NCI-H446 treated with DMSO at 0.1 percent for 48 hours (cell line): ENCODE results near the gene TCAP.

Source experiments
- DNase-seq: peaks from one replicate; lab custom pipeline; 2025; lab: John Stamatoyannopoulos, UW

Gene TCAP, protein sequence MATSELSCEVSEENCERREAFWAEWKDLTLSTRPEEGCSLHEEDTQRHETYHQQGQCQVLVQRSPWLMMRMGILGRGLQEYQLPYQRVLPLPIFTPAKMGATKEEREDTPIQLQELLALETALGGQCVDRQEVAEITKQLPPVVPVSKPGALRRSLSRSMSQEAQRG

DNA sequence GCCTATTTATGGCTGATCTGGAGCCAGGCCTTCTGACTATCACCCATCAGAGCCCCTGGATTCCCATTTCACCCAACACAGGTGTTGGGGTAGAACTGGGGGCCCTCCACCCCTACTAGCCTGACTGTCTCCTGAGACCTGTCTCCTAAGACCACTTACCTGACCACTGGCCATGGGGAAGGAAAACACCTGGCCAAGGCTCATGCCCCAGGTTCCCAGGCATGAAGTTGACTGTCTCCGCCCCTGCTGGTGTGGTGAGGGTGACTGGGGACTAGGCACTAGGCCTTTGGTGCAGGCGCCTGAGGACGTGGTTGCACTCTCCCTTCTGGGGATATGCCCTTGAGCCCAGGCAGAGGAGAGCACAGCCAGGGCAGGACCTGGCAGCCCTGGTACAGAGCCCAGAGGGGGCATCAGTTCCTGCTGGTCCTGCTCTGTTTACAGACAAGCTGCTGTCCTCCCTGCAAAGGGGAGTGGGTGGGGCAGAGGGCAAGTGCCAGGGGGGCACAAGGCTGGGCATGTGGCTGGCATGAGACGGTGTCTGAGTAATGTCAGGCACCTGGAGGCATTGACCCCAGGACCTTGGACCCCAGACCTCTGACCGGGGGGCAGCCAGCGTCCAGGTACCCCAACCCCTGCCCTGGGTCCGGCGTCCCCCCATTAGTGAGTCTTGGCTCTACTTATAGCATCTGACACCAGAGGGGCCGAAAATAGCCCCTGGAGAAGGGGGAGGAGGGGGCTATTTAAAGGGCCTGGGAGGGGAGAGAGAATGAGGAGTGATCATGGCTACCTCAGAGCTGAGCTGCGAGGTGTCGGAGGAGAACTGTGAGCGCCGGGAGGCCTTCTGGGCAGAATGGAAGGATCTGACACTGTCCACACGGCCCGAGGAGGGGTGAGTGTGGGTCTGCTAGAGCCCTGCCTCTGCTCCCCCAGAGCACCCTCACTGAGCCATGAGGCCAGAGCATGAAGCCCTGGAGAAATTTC, at the start of gene TCAP:
TCAP (plus strand) TSS at position 769 of the 981 bp plus-strand sequence; CDS start at position 780, 11 bp downstream.
- no peak for DNase-seq

DNA sequence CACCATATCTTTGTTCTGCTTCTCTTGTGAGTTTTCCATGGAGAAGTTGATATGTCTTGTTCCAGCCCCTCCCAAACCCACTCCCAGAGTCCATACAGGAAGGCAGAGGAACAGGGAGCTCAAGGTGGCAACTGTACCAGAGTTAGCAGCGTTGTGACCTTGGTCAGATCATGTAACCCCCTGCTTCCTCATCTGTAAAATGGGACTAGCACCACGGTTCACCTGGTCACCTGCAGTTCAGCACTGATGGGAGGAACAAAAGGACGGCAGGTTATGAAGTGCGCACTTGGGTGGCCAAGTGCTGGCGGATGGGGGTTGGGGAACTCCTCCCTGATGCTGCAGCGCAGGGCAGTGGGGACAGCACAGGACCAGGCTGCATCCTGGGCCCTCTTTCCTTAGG, 49.7 kb upstream of the TCAP start:
- DNase-seq, result no peak

DNA sequence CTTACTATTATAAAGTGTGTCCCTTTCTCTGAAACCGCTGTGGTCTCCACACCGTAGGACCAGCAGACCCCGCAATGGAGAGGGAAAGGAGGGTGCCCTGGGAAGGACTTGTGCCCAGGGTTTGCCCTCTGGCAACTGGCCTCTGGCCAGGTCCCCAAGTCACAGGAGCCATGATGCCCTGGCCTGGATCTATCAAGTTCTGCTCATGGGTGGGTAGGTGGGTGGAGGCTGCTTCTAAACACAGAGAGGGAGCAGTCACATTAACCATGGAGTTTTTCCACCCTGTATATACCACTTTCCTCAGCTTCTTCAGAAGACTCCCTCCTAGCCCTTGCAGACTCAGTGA, 48.1 kb upstream of the TCAP start:
- no peak for DNase-seq

DNA sequence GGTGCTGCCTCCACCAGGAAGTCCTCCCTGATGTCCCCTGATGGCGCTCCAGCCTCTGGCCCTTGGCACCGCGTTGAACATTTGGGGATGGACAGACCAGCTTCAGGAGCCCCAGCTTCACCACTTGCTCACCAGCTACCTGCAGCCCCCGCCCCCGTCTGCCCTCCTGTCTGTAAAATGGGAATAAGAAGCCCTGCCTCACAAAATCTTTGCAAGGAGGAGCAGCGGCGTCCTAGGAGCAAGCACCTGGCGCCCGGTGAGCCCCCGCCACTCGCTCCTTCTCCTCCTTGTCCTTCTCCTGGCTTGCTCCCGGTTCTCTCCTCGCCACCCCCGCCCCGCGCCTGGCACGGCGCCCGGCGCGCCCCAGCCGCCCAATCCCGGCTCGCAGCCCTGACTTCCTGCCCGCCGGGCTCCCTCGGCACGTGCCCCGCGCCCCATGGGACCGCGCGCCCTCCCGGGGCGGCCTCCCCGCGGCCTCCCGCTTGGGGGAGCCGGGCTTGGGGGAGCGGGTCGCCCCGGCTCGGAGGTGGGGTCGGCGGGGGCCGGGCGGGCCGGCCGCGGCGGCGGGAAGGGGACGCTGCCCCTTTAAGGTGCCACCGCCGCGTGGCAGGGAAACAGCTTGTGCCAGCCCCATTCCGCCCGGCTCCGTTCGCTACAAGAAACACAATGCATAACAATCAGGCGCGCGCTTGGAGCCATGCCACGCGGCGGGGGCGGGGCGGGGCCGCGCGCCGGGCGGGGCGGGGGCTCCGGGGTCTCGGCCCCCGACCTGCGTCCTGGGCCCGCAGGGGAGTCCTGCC, 47.5 kb upstream of the TCAP start:
- peak; percentile 53 for DNase-seq

DNA sequence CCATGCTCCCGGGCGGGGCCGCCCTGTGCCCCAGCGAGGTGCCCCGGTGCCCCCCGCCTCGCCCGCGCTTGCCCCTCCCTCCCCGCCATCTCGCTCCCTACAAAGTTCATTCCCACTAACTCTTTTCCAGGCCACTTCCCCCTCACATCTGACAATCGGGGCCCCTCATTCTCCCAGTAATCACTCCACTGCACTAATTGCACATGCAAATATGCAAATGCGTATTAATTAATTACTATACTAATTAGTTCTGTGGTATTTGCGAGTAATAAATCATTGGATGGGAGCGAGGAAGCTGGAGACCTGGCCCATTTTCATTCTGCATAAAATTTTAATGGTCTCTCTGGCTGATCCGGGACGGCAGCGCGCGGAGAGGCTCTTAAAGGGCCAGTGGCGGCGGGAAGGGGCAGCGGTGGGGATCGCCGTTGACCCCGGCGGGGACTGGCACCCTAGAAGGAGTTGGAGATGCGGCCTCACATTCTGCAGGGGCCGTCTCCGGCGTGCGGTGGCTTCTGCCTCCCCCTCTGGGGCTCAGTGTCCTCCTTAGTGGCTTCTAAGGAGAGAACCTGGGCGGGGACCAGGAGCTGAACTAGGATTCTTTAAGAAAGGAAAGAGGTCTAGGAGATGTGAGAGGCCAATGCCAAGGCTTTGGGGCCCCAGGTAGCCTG, 46.8 kb upstream of the TCAP start:
- DNase-seq, result no peak

DNA sequence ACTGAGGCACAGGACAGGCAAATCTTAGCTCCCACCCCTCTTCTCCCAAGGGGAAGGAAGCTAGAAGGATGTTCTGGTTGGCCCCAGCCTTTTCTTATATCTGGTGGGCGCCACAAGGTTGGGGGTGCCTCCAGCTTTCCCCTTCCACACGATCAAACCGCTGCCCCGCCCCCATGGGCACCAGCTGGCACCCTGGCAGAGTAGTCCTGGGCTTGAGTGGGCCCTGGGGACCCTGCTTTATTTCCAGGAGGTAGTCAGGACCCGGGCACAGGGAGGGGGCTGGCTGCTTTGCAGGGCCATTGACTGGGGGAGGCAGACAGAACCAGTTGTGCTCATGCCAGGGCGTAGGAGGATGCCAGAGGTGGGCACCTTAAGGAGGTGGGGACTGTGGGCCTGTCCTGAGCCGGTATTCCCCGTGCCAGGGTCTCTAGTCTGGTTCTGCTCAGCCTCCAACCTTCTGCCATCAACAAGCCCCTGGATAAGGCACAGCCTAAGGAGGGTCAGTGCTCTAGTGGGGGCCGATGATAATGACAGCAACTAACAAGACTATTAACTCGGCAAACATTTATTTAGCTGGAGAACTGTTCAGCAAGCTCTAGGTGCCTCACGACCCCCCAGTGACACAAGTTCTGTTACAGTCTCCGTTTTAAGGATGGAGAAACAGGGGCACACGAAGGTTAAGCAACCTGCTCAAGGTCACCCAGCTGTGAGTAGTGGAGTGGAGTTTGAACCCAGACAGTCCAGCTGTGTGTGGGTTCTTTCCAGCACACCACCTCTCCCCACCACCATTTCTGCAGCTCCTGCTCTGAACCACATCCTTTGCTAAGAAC, 46.0 kb upstream of the TCAP start:
- no peak for DNase-seq

DNA sequence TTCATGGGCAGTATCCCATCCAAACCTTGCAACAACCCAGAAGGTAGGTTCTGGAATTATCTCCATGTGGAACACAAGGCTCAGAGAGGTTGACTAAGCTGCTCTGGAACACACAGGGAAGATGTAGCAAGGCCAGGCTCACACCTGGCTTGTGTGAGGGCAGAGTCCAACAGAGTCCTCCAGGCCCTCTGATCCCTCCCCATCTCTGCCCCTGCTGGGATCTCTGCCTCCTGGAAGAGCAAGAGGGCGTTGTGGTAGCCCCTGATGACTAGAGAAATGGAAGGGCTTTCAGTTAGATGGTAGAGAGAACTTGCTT, 45.4 kb upstream of the TCAP start:
- no peak for DNase-seq

DNA sequence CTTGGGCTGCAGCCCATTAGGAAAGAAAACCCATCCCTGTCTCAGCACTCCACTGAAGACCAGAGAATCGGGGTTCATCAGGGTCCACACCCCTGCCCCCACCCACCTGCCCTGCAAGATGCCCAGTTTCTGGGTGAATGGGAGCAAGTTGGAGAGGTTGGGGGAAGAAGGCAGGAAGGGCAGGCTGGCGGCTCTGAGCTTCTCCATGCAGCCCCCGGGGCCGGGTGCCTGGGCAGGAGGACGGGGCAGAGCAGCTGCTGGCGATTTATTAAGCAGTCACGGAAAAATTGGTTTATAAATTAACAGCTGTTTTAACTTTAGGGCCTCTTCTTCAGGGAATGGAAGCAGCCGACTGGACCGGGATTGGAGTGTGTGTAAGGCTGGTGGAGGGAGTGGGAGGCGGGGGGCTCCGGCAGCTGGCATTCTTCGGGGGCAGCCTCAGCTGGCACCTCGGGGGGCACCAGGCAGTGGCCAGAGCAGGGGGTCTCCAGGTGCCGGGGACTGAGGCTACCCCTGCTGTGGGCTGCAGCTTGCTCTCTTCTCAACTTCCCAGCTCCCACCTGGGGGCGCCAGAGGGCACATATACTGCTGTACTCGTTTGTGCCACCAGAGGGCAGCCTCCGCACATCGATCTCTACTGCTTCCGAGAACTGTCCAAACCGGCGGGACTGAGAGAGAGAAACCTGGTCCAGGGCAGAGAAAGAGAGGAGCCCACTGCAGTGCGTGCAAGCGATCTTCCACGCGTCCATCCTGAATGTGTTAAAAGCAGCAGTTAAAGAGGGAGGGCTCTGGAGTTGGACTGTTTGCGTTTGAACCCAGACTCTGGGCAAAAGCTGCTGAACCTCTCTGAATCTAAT, 43.4 kb upstream of the TCAP start:
- DNase-seq, result peak; percentile 22

DNA sequence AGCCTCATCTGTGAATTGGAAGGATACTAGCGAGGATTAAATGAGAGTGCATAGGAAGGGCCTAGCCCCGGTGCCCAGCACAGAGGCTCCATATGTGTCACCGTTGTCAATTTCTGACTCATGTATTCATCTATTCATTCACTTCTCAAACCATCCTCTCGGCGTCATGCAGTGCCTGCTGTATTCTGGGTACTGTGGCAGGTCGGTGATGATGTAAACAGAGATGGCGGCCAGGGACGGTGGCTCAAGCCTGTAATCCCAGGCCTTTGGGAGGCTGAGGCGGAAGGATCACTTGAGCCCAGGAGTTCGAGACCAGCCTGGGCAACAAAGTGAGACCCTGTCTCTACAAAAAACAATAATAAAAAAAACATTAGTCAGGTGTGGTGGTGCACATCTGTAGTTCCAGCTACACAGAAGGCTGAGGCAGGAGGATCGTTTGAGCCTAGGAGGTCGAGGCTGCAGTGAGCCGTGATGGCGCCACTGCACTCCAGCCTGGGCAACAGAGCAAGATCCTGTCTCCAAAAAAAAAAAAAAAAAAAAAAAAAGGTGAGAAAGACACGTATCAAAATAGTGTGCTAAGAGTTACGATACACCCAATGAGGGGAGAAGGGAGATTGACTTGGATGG, 42.7 kb upstream of the TCAP start:
- DNase-seq, result no peak

DNA sequence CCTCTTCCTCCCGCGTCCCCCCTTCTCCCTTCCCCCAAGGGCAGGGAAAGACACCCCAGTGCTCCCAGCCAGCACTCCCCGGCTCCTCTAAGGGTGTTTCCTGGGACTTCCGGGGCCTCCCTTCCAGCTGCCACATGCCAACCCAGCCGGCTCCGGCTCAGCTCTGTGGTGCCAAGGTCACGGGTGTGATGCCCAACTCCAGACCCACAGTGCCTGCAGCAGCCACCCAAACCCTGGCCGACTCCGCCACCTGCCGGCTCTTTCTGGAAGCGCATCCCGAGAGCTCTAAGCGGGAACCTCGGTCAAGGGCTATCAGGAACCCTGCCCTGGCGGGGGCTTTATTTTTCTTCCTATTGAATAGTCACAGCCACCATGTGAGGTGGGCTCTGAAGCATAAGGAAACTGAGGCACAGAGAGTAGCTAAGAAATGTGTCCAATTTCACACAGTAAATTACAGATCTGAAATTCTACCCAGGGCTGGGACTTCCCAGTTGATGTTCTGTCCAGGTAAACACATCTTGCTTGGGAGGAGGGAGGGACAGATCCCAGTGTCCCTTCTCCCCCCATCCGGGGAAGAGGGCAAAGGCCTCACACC, 41.7 kb upstream of the TCAP start:
- DNase-seq, result peak; percentile 28

DNA sequence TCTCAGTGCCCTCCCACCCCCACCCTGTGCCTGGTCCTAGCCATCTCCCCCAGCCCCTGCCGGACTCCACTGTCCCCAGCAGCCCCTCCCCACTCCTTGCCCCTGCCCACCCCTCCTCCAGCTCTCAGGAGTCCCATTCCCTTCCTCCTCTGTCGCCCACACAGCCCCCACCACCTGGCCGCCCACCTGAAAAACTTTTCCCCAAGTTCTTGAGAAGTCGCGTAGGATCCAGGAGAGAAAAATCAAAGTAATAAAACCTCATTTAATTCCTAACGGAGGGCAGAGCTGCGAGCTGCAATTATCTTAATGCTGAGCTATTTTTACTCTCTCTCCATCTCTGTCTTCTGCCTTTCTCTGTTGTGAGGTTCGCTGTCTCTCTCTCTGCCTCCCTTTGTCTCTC, 40.8 kb upstream of the TCAP start:
- no peak for DNase-seq

DNA sequence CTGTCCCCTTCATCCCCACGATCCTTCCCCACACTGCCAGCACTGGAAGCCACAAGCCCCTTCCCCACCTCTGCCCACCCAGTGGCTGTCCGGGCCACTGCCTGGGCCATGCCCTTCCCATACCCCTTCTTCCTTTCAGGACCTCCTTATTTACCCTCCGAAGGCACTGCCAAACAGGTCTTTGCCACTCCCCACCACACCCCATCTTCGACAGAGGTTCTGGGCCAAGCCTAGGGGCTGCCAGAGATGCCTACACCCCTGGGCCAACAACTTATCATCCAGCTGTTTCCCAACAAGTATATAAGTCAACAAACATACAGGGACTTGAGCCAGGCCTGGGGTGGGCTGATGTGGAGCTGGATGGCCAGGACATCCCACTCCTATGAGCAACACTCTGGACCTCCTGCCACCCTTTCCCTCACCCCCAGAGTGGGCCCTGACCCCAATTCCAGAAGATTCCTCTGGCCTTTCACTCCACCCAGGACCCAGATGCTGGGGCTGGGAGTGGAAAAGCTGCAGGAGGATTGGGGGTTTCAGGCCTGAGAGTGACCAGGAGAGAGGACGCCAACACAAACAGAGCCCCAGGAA, 39.9 kb upstream of the TCAP start:
- no peak for DNase-seq

DNA sequence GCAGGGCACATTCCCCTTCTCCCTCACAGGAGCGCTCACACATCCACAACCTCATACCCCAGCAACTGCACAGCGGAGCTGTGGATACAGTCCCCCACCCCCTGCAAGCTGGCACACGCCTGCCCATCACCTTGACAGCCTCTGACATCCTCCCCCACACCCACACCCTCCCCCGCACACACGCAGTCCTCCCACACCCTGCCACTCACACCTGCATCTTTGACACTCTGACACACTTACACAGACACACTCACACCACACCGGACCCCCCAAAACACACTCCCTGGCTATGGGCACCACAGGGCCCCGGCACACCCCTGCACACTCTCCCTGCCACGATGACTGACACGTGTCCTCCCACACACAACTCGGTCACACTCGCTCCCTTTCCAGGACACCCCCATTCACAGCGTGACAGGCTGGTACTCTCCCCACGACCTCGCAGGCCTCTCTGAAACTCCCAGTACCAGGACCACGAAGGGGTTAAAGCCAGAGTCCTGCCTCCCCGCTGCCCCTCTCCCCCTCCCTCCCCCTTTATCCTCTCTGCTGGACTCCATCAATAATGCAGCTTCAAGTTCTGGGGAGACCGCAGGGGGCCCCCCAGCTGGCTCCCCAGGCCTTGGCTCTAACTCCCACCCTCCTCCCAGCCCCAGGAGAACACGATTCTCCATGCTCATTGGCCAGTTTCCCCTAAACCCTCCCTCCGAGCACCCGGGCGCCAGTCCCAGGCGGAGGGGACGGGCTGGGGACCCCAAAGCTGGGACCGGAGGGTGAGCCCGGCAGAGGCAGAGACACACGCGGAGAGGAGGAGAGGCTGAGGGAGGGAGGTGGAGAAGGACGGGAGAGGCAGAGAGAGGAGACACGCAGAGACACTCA, 38.7 kb upstream of the TCAP start, which contains the start of gene PPP1R1B:
PPP1R1B (plus strand) TSS at position 782 of the 876 bp plus-strand sequence. CDS start 441 bp downstream, outside the sequence.
- no peak for DNase-seq

DNA sequence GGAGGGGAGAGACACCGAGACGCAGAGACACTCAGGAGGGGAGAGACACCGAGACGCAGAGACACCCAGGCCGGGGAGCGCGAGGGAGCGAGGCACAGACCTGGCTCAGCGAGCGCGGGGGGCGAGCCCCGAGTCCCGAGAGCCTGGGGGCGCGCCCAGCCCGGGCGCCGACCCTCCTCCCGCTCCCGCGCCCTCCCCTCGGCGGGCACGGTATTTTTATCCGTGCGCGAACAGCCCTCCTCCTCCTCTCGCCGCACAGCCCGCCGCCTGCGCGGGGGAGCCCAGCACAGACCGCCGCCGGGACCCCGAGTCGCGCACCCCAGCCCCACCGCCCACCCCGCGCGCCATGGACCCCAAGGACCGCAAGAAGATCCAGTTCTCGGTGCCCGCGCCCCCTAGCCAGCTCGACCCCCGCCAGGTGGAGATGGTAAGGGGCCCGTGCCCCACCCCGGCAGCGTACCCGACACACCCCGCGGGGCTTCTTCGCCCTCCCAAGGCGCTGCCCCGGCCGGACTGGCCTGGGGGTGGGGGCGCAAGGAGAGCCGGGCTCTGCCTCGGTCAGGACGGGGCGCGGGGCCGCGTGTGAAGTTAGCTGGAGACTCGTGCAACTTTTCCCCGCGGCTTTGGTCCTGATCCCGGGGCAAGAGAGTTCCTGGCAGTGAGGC, 38.0 kb upstream of the TCAP start:
- DNase-seq, result no peak

DNA sequence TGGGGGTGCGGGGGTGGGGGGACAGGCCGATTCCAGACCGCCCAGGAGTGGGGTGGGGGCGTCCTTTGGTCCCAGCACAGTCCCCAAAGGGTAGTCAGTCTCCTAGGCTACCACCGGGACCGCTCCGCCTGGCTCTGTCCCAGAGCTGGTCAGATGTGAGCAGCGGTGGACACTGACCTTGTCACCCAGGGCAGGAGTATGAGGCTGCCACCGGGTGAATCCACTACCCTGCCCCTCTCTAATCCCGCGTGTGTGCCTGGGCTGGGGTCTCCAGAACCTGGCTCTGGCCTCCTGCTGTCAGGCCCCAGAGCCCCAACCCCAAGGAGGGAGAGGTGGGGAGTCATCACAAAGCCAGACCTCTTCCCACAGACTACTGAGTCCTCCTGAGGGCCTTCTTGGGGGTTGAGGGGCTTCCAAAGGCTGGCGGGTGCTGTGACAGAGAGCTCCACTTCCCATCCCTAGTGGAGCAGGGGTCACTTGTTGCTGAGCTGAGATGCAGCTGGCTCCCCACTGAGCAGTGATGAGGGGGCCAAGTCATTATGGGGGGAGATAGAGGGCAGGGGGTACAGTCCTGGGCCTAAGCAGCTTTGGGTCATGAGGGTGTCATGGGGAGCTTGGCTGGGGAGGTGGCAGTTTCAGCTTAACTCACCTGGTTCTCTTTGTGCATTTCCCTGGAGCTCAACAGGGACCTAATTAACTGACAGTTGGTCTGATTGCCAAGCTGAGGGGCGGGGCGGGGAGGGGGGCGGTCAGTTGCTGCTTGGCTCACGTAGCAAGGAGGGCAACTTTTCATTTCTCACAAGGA, 37.2 kb upstream of the TCAP start:
- DNase-seq, result no peak

DNA sequence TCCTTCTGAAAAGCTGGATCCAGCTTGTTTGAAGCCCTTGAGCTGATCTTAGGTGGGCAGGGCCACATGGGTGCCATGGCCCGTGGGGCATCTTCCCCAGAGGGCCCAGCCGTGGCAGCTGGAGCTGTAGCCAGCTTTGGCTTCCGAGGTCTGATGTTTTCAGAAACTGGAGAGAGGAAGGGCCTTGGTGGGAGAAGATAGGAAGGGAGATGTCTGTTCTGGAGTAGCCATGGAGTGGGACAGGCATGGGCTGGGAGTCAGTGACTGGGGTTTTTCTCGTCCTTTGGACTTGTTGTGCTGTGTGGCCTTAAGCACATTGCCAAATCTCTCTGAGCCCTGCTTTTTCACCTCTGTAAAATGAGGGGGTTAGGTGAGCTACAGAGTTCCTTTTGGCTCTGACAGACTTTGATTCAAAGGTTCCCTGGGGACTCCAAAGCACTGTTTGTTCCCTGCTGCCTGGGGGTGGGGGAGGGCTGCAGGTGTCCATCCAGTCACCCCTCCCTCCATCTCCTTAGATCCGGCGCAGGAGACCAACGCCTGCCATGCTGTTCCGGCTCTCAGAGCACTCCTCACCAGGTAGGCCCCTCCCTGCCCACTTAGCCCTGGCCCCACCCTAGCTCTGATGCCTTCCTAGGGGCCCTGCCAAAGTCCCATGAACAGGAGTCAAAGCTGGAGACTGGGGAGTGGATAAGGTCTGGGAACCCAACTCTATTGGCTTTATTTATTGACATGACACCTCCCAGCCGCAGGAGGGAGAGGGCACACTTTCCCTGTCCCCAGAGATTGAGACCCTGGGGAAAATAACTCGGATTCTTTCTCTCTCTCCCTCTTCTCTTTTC, 36.3 kb upstream of the TCAP start:
- DNase-seq, result no peak
